GM18907 (cell line): ENCODE measurements around the gene RBM5.

Source experiments
- ATAC-seq: cut with Tn5 transposase; IDR thresholded peaks from one replicate; pipeline ENCODE4 v1.9.1; 2021; ENCODE audit warnings: mild to moderate bottlenecking, moderate library complexity; ENCODE audit not compliant: unreplicated experiment

The RBM5 gene

GRCh38 chr3:50158530-50159146 lies 69.9 kb downstream of the RBM5 start:
- ATAC-seq, result no peak

DNA sequence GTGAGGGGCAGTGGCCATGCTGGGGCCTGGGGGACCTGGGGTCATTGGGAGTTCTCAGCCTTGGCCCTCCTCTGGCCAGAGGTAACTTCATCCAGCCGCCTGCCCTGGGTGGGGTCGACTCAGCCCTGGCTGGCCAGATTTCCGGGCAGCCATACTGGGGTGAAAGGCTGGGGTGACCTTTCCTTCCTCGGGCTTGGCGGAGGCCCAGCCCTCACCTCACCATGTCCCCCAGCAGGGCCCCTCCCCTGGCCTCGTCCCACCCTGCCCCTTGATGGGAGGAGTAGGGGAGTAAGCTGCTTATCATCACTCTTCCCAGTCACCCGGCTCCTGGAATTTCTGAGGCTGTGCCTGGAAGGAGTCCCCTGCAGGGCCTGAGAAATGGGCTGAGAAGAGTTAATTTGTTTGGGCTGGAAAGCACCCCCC lies 71.9 kb downstream of the RBM5 start:
- no peak for ATAC-seq

DNA sequence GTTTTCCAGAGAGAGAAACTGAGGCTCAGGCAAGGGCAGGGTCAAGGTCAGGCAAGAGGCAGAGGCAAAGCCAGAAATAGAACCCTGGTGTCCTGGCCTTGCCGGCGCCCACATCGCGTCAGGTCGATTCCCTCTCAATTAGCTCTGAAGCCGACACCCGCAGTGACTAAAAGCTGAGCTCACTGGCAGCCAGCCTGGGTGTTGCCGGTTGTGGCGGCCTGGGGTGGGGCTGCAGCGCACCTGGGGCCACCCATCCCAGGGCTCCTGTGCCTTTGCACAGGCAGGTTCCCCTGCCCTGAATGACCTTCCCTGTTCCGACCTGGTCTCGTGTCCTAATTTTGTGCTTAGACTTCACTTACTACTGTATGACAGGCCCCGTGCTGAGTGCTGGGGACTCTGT lies 72.6 kb downstream of the RBM5 start:
- ATAC-seq, result no peak

- no peak for ATAC-seq
These were observed 73.5 kb downstream of the RBM5 start for GRCh38 chr3:50162034-50162883.

DNA sequence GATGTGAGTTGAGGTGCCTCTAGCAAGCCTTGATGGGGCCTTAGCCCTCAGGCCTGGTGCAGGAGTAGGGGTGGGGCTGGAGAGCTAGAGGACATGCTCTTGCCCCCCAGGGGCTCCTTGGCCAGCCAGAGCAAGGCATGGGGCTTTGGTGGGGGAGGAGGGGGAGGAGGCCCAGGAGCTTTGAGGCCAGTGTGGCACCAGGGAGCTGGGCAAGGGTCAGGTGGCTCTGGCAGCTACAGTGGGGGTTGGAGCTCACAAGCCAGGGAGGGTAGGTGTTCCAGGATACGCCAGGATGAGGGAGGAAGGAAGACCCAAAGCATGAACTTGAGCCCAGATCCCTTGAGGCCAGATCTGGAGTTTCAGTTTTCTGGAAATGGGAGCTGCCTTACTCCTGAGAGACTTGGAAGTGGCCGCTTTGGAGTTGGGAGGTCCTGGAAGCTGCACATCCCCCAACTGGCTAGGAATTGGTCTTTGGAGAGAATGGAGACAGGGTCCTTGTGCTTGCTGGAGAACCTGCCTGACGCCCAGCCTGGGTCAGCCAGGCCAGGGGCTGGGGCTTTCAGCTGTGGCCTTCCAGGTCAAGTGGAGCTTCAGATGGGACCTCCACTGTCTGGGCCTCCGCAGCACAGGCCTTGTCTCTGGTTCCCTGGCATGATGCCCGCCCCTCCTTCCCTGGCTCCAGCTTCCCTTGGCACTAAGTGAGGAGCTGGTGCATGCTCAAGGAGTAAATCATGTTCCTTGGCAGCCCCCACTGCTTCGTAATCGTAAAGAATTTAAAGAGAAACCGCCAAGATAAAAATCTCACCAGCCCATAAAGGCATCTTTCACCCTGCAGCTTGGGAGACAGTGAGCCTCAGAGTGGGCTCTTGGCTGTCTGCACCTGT lies 75.1 kb downstream of the RBM5 start:
- ATAC-seq, result no peak

GRCh38 chr3:50164481-50164880 lies 75.8 kb downstream of the RBM5 start:
- ATAC-seq, result no peak

DNA sequence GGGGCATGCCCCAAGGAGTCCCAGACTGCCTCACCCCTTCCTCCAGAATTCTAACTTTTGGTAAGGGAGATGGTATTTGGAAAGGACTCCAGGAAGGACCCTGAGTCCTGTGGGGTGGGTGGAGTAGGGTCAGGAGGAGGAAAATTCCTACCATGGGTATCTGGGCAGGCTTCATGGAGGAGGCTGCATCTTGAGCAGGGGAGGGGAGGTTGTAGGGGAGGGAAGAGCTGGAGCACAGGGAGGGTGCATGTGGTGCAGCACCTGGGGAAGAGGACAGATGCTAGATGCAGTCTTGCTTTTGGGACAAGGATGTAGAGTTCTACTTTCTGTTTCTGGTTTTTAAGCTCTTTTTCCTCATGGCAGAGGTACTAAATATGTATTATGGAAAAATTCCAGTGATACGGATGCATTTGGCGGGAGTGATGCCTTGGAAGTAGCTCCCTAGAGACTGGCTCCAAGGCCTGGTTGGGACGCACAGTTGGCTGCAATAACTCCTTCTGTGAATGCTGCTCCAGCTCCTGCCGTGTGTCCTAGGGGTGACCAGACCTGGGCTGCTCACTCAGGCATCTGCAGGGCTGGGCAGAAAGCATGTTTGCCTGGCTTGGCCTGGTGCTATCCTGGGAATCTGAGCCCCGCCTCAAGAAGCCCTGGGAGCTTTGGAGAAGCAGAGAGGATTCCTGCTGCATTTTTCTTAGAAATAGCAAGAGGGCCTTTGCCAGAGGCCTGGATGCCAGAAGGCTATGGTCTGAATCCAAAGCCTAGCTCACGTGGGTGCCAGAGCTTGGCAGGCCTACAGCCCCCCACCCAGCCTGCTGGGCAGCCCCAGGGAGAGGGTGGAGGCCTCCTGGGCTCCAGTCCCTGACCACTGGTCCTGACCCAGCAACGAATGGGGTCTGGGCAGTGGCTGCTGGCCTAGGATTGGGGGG lies 76.5 kb downstream of the RBM5 start:
- ATAC-seq, result no peak

GRCh38 chr3:50165910-50166538 lies 77.3 kb downstream of the RBM5 start:
- no peak for ATAC-seq

DNA sequence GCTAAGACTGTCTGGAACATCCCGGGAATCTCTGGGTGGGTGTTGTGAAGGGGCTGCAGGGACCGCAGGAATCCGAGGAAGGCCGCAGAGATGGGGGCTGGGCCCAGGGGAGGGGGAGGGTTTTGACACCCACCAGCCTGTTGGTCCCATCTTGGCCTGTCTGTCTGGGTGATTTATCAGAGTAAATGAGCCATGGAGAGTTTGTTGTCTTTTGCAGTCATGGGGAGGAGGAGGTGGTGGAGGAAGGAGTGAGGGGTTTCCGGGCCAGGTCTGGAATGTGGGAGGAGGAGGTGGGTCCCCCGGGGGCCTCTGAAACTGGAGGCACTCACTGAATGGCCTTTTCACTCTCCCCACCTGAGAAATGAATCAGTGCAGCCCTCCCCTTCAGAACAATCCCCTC lies 77.9 kb downstream of the RBM5 start:
- no peak for ATAC-seq

DNA sequence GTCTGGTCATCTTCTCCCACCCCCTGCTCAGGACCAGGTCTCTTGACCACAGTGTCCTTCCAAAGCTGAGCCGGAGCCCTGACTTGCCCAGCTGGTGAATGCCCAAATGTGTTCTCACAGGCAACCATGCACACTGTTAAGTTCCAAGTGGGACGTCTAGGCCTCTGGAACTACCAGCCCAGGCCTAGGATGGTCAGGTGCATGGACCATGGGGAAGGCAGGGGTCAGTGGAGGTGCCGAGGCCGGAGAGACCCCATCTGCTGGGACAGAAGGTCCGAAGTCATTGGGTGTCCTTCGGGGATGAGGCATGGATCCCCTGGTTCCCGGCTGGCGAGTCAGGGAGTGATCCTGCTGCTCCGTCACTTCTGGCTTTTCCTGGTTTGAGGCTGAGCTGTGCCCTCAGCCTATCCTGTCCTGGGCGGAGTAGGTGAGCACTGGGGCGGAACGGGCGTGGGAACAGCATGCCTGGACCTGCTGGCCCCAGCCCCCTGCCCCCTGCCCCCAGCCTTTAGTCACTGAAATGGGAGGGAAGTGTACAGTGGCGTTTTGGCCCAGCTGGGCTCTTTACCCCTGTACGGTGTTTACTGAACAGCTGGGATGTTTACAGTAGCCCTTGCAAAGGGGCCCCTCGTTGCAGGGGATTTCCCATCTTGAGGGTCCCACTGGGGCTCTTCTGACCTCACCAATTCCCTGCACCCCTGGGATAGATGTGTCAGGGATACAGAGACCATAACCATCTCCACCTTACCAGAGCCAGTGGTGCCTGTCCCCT lies 78.5 kb downstream of the RBM5 start:
- no peak for ATAC-seq

DNA sequence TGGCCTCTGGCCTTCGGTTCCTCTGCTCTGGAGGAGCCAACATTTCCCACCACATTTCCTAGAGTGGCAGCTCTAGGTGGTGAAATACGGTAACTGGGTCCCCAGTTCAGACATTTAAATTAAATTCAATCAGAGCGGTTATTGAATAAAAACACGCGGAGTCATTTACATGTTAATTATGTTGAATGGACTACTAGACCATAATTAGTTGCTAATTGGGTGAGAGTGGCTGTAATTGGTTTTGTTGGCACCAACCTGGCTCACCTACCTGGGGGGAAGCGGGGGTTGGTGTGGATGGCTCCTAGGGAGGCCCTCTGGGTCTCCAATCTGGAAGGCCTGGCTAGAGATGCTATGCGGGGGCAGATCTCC lies 79.1 kb downstream of the RBM5 start:
- no peak for ATAC-seq

DNA sequence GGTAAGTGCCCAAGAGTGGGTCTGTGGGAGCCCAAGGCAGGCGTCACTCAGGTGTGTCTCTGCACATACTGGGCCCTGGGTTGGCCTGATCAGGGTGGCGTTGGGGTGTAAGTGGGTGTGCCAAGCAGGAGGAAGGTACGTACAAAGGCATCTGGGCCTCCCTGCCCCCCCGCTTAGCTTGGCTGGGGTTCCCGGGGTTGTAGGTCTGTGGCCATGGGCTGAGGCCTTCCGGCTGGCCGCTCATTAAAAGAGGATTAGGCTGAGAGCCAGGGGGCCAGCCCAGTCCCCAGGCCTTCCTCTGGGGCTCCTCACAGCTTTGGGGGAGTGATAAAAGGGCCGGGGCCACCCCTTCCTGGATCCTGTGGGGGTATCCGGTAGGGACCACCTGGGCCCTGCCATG lies 79.7 kb downstream of the RBM5 start:
- no peak for ATAC-seq
